PC-9 (cell line): ENCODE results near the gene PI4KA. TPM values are rescaled to one million over a fixed set of nuclear protein-coding genes. Genes with fewer than 3 reads are reported as not detected.

Experiments used
- BruUV-seq: library from RNA; stranded (reverse); fragments of 400-500 nt; replicated peaks from 2 replicates; lab custom pipeline; 2021; lab: Mats Ljungman, UMichigan
- CTCF ChIA-PET: fragments of 300-600 bp; sonication (Branson Sonifier 250); formaldehyde crosslinking; loops from one replicate; lab custom pipeline; 2022; ENCODE audit warnings: antibody characterized with exemption; lab: Charles Lee
- POLR2A ChIA-PET: fragments of 300-600 bp; sonication (Branson Sonifier 250); formaldehyde crosslinking; loops from one replicate; lab custom pipeline; 2022; ENCODE audit warnings: antibody characterized with exemption; ENCODE audit not compliant: unreplicated experiment; lab: Charles Lee
- DNase-seq, 2 experiments: peaks; one replicate each; pipeline versions ENCODE4 v3.0.0 to v3.0.0-alpha.2; 2015 to 2022; ENCODE audit warnings: mixed read lengths in 1 of 2
- H2AFZ ChIP-seq: fragments of 200-600 bp; sonication (generic); 2 replicates; pipeline ENCODE4 v1.8.1; 2017; ENCODE audit warnings: antibody characterized with exemption
- H3F3A ChIP-seq: fragments of 200-600 bp; sonication (generic); 2 replicates; pipeline ENCODE4 v1.8.1; 2017; ENCODE audit warnings: antibody characterized with exemption, mild to moderate bottlenecking, low read depth; ENCODE audit not compliant: insufficient read depth
- H3K27ac ChIP-seq: fragments of 200-600 bp; sonication (generic); 2 replicates; pipeline ENCODE4 v1.6.1; 2016; ENCODE audit warnings: mixed run types
- H3K27me3 ChIP-seq: fragments of 200-600 bp; sonication (generic); 2 replicates; pipeline ENCODE4 v1.6.1; 2016; ENCODE audit warnings: low read depth, mixed run types; ENCODE audit not compliant: insufficient read depth
- H3K36me3 ChIP-seq: fragments of 200-600 bp; sonication (generic); 2 replicates; pipeline ENCODE4 v1.6.1; 2016; ENCODE audit warnings: low read depth, mixed run types
- H3K4me1 ChIP-seq: fragments of 200-600 bp; sonication (generic); replicated peaks from 2 replicates; pipeline ENCODE4 v1.6.1; 2016; ENCODE audit warnings: mixed run types; ENCODE audit not compliant: insufficient read depth
- H3K4me2 ChIP-seq: fragments of 200-600 bp; sonication (generic); 2 replicates; pipeline ENCODE4 v1.6.1; 2017; ENCODE audit warnings: mixed run types
- H3K4me3 ChIP-seq: fragments of 200-600 bp; sonication (generic); 2 replicates; pipeline ENCODE4 v1.6.1; 2016; ENCODE audit warnings: mixed run types
- H3K79me2 ChIP-seq: fragments of 200-600 bp; sonication (generic); 2 replicates; pipeline ENCODE4 v1.6.1; 2017; ENCODE audit warnings: low read depth, mixed run types
- H3K9me2 ChIP-seq: fragments of 200-600 bp; sonication (generic); 2 replicates; pipeline ENCODE4 v1.8.1; 2017; ENCODE audit warnings: mild to moderate bottlenecking; ENCODE audit not compliant: insufficient read depth
- H3K9me3 ChIP-seq: fragments of 200-600 bp; sonication (generic); 2 replicates; pipeline ENCODE4 v1.8.1; 2016; ENCODE audit warnings: low read depth; ENCODE audit not compliant: insufficient read depth
- H4K20me1 ChIP-seq: fragments of 200-600 bp; sonication (generic); 2 replicates; pipeline ENCODE4 v1.8.1; 2017; ENCODE audit not compliant: insufficient read depth
- EZH2 ChIP-seq: fragments of 200-600 bp; sonication (generic); IDR thresholded peaks from 2 replicates; pipeline ENCODE4 v1.8.0; 2017; ENCODE audit warnings: antibody characterized with exemption, low read depth
- intact Hi-C: fragments of 100-400 bp; cut with micrococcal nuclease; formaldehyde crosslinking; loops from one replicate; pipeline ENCODE4 v1.10.0; 2022; ENCODE audit not compliant: unreplicated experiment
- total RNA-seq: library from RNA; stranded (reverse); gene quantifications from 2 replicates; pipeline ENCODE4 v1.2.3, GENCODE V29; 2021
- TF ChIP-seq, protein P1 (sequence below): fragments of 200-600 bp; sonication (generic); conservative IDR thresholded peaks from 2 replicates; pipeline ENCODE4 v1.6.1; 2017; ENCODE audit warnings: mixed run types, antibody characterized with exemption, mild to moderate bottlenecking, moderate library complexity

Gene PI4KA
- total RNA-seq, 1 experiment from 2014 or later: 27.9 TPM

DNA sequence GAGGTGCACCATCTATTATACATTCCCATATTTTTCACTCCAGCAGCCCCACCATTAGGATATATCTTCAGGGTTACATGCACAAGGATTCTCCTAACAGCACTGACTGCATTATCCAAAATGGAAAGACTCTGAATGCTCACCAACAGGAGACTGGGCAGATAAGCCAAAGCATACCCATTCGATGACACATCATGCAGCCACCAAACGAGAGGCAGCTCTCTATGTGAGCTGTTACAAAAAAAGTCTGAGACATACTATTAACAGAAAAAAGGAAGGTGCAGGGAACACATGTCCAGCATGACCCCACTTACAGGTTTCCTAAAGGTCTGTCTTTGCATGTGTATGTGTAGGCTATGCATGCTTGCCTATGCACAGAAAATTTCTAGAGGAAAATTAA lies 97.1 kb downstream of the PI4KA start:
- Histone ChIP-seq H3K4me1 (no peaks in the 10 kb centered on the region), H2AFZ (no peak overlapping the region), H3K9me3 (no peaks in the 10 kb centered on the region), H3K9me2 (no peaks in the 10 kb centered on the region), H3F3A (no peaks in the 10 kb centered on the region), H3K36me3 (0 out of 2 replicates have a peak, but pooled peaks cover 2% of the 10 kb centered on the region), H3K4me2 (no peak overlapping the region), H3K27me3 (no peaks in the 10 kb centered on the region), H3K4me3 (no peak overlapping the region), H3K79me2 (no peaks in the 10 kb centered on the region), H3K27ac (no peak overlapping the region), H4K20me1 (no peaks in the 10 kb centered on the region)
- ChIA-PET POLR2A (no interaction called here), CTCF (no interaction called here)
- TF ChIP-seq, protein P1, sequence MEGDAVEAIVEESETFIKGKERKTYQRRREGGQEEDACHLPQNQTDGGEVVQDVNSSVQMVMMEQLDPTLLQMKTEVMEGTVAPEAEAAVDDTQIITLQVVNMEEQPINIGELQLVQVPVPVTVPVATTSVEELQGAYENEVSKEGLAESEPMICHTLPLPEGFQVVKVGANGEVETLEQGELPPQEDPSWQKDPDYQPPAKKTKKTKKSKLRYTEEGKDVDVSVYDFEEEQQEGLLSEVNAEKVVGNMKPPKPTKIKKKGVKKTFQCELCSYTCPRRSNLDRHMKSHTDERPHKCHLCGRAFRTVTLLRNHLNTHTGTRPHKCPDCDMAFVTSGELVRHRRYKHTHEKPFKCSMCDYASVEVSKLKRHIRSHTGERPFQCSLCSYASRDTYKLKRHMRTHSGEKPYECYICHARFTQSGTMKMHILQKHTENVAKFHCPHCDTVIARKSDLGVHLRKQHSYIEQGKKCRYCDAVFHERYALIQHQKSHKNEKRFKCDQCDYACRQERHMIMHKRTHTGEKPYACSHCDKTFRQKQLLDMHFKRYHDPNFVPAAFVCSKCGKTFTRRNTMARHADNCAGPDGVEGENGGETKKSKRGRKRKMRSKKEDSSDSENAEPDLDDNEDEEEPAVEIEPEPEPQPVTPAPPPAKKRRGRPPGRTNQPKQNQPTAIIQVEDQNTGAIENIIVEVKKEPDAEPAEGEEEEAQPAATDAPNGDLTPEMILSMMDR: no peak
- no peak for TF ChIP-seq EZH2
- intact Hi-C loops: no loop called here
- no peak for DNase-seq
- no TSS peak for BruUV-seq

DNA sequence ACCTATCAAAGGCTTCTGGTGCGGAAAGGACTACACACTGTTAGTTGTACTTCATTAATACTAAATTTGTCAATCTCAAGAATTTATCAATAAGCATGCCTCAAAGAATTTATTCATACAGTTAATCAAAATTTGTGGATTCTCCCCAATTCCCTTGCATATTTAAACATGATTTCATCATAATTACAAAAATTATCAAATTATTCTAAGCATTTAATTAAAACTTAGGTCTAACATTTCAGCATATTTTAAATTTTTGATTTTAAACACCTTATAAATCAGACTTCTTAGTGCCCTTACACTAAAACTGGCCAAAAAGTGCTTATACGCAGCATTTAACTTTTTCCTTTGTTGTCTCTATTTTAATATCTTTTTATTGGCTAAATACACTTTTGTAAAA lies 98.5 kb downstream of the PI4KA start:
- intact Hi-C loops: no loop called here
- no TSS peak for BruUV-seq
- Histone ChIP-seq H3K9me2 (no peaks in the 10 kb centered on the region), H3K36me3 (0 out of 2 replicates have a peak, but pooled peaks cover 2% of the 10 kb centered on the region), H3K27me3 (no peaks in the 10 kb centered on the region), H3K79me2 (no peaks in the 10 kb centered on the region), H3K4me1 (no peaks in the 10 kb centered on the region), H4K20me1 (no peaks in the 10 kb centered on the region), H2AFZ (no peak overlapping the region), H3K4me2 (no peak overlapping the region), H3K4me3 (no peak overlapping the region), H3F3A (no peaks in the 10 kb centered on the region), H3K9me3 (no peaks in the 10 kb centered on the region), H3K27ac (no peak overlapping the region)
- ChIA-PET POLR2A (no interaction called here), CTCF (no interaction called here)
- TF ChIP-seq EZH2: no peak
- TF ChIP-seq, protein P1: no peak
- no peak for DNase-seq

DNA sequence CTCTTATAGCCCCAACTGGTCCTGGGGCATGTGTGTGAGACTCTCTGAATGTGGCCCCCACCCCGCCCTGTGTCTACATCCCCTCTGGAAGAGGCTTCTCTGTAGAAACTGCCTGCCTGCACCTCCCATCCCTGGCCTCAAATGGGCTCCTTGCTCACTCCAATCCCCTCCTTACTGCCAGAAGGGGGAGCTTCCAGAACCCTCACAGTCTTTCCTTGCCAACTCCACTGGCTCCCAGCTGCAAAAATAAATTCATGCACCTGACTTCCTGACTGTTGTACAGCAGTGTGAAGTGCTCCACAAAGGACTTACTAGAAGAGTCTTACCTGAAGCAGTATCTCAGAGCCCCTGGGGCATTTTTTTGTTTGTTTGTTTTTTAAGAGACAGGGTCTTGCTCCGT lies 99.9 kb downstream of the PI4KA start:
- TF ChIP-seq, protein P1: peak; percentile 20; the same call in 1 of the 2 replicates
- no peak for TF ChIP-seq EZH2
- Histone ChIP-seq H4K20me1 (no peaks in the 10 kb centered on the region), H3K27ac (no peak overlapping the region), H3K4me1 (no peaks in the 10 kb centered on the region), H3K27me3 (no peaks in the 10 kb centered on the region), H3K36me3 (no peaks in the 10 kb centered on the region), H3K9me3 (no peaks in the 10 kb centered on the region), H2AFZ (no peak overlapping the region), H3K4me3 (no peak overlapping the region), H3K9me2 (no peaks in the 10 kb centered on the region), H3K4me2 (no peak overlapping the region), H3F3A (no peaks in the 10 kb centered on the region), H3K79me2 (no peaks in the 10 kb centered on the region)
- BruUV-seq: no TSS peak
- ChIA-PET CTCF (no interaction called here), POLR2A (no interaction called here)
- no peak for DNase-seq
- intact Hi-C loops: no loop called here
